GM10266 (cell line): ENCODE results near the gene IFT74.

Experiments used
- DNase-seq: peaks from one replicate; pipeline ENCODE4 v3.0.0; 2012; ENCODE audit errors: extremely low spot score
- TF ChIP-seq, protein P1 (sequence below): IDR thresholded peaks from 2 replicates; pipeline ENCODE4 v1.5.1; 2012; ENCODE audit warnings: mild to moderate bottlenecking, low read depth; ENCODE audit not compliant: control insufficient read depth, insufficient read depth; ENCODE audit errors: missing control alignments

The IFT74 gene

DNA sequence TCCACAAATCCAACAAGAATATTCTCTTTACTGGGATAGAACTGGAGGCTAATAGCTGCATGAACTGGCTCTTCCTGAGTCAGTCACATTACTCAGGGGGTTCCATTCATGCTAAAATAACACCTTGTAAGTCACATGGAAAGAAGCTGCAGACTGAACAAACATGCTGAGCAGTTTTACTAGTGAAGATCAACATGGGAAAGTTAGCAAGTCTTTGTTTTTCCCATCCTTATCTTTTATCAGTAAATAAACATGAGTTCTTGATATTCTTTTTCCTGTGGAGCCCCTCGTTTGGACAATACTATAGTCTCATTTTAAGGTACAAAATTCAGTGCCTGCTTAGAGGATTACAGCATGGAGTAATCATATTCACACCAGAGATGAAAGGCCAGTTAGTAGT, 109.1 kb downstream of the IFT74 start:
- TF ChIP-seq, protein P1, sequence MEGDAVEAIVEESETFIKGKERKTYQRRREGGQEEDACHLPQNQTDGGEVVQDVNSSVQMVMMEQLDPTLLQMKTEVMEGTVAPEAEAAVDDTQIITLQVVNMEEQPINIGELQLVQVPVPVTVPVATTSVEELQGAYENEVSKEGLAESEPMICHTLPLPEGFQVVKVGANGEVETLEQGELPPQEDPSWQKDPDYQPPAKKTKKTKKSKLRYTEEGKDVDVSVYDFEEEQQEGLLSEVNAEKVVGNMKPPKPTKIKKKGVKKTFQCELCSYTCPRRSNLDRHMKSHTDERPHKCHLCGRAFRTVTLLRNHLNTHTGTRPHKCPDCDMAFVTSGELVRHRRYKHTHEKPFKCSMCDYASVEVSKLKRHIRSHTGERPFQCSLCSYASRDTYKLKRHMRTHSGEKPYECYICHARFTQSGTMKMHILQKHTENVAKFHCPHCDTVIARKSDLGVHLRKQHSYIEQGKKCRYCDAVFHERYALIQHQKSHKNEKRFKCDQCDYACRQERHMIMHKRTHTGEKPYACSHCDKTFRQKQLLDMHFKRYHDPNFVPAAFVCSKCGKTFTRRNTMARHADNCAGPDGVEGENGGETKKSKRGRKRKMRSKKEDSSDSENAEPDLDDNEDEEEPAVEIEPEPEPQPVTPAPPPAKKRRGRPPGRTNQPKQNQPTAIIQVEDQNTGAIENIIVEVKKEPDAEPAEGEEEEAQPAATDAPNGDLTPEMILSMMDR, result no peak
- no peak for DNase-seq

DNA sequence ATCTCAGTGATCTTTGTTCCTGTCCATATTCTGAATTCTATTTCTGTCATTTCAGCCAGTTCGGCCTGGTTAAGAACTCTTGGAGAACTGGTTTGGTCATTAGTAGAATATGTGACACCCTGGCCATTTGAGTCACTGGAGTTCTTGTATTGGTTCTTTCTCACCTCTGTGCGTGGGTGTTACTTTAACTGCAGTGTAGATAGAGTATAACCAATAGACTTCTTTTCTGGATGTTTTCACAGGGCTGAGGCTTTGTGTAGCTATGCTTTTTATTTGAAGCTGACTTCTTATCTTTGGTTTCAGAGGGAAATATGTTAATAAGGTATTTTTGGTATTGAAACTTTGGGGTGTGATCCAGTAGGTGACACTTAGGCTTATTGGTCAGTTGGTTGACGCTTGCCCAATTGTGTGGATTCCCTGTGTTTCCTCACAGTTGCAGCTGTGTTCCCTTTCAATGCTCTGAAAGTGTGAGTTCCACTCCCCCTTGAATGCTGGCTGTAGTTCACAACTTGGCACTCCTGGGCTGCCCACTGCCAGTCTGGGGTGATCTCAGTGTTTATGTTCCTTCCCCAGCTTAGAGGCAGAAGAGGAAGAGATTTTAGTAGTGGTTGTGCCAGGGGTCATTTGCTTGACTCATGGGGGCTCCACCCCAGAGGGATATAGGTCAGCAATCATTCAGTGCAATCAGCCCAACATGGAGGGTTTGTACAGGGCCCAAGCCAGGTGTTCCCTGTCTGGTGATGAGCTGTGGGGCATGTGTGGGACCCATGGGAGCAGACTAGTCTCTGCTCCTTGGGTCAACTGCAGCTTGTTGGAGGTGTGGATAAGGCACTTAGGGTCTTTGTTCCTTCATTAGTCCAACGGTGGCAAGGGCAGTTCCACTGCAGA, 117.9 kb downstream of the IFT74 start:
- no peak for DNase-seq
- TF ChIP-seq, protein P1, result no peak

DNA sequence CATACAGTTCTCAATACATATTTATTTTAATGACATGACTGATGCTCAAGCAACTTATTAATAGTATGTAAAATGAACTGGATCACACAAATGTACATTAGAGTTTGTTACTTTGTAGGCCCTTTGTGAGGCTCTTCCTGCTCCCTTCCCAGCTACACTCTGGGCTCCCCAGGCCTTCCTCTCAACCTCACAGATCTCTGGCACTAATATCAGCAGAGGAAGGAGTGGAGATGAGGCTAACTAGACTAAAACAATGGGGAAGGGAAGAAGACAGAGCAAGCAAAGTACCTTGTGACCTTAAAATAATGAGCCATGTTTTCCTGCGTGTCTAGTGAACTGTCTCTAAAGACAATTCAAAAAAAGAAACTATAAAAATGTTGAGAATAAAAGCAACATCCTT, 122.5 kb downstream of the IFT74 start:
- TF ChIP-seq, protein P1, result no peak
- DNase-seq, result no peak

DNA sequence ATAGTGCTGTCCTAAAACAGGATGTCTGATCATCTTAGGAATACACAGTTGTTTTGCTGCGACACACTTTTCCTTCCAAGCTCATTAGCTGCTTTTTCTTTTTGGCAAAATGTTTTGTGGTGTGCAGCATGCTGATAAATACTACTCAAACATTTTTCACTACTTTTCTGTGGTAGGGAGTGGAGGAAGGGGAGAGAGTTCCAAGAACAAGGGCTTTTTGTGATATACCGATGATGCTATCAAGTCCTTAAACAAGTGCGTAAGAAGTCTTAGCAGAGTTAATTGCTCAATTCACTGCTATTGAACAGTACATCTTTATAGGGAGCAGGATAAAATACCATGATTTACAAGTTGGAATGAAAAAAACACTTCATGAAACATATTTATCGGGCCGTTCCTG, 129.2 kb downstream of the IFT74 start:
- TF ChIP-seq, protein P1, result no peak
- no peak for DNase-seq

DNA sequence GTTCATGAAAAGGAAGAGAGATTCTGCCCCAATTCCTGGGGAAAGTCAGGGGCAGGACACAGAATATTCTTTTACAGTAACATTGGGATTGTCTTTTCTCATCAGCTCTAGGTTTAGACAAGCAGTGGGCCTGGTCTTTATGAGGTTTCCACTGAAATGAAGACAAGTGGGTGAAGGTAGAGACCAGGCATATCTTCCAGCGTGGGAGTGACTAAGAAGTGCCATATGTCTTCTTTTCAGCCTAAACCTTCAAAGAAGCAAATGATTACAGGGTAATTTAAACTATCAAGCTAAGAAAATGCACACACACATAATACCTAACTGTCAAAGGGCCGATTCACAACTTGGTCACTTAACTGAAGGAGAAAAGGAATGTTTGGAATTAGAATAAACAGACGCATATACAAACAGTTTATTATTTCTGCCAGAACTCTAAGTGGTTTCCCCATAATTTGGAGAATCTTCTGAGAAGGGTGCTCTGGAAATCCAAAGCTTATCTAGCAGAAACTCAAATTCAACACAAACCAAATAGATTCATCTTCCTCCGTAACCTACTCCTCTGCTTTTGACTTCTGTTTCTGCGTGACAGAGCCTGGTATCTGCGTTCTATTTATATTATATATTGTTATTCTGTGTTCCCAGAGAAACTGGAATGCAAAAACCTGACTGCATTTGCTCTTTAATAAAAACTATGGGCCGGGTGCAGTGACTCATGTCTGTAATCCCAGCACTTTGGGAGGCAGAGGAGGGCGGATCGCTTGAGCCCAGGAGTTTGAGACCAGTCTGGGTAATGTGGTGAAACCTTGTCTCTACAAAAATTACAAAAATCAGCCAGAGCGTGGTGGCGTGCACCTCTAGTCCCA, 130.8 kb downstream of the IFT74 start:
- TF ChIP-seq, protein P1, result no peak
- DNase-seq, result no peak

DNA sequence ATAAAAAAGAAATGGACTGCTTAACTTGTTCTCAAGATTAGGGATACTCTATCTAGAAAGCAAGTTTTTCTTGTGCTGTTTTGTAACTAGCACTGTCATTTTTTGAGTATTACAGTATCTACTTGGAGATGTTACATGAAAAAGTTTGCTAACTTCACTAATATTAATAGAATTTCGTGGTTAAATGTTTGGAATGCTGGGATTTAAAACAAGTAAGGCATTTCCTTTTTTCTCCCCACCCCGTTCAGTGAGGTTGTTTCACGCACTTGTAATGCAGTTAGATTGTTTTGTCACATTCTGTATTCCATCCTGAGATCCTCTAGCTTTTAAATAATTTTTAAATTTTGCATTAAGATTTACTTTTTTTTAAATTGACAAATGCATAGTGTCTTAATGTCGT, 132.8 kb downstream of the IFT74 start:
- no peak for DNase-seq
- TF ChIP-seq, protein P1, result no peak
